SK-N-MC (cell line): Measurements from ENCODE around the gene ABCG5.

Source experiments
- EZH2 ChIP-seq: fragments of 200-600 bp; sonication (generic); IDR thresholded peaks from one replicate; pipeline ENCODE4 v1.6.1; 2017; ENCODE audit warnings: antibody characterized with exemption
- FOXP2 ChIP-seq: optimal IDR thresholded peaks from 2 replicates; pipeline ENCODE3; 2011; ENCODE audit warnings: mild to moderate bottlenecking, moderate library complexity; ENCODE audit not compliant: insufficient read depth; ENCODE audit errors: extremely low read length, control extremely low read depth
- POLR2AphosphoS5 ChIP-seq: IDR thresholded peaks from 2 replicates; pipeline ENCODE4 v1.6.1; 2012; ENCODE audit warnings: mild to moderate bottlenecking, low read depth, low read length, borderline replicate concordance

DNA sequence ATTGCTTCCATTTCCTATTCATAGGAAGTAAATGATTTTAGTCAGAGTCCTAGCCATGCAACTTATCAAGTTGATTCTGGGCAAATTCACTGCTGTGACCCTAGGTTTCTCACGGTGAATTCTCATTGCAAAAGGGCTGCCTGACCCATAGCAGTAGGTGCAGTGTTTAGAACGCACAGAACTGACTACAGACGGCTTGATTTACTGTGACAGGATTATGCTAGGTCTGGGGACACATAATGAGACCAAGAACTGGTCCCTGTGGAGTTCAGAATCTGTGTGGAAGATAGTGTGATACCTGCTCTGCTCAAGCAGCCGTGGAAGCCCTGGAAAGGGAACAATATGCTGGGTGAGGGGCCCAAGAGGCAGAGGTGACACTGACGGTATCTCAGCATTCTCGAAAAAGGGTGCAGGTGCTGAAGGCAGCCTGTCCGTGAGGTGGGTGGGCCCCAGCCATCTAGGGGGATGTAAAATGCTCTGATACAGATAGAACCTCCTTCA lies 46.5 kb upstream of the ABCG5 start:
- TF ChIP-seq POLR2AphosphoS5: no peak
- TF ChIP-seq EZH2: no peak
- TF ChIP-seq FOXP2: no peak
